DMS 273 (cell line): ENCODE measurements around the gene SLC39A9.
"Not testable (repeated sequence)": the region's sequence is repeated elsewhere in the genome, so short reads cannot be mapped to it uniquely, and the experiment has no call there.

Experiments
- DNase-seq: peaks from one replicate; lab custom pipeline; 2025; ENCODE audit not compliant: unreplicated experiment; lab: John Stamatoyannopoulos, UW

The SLC39A9 gene

DNA sequence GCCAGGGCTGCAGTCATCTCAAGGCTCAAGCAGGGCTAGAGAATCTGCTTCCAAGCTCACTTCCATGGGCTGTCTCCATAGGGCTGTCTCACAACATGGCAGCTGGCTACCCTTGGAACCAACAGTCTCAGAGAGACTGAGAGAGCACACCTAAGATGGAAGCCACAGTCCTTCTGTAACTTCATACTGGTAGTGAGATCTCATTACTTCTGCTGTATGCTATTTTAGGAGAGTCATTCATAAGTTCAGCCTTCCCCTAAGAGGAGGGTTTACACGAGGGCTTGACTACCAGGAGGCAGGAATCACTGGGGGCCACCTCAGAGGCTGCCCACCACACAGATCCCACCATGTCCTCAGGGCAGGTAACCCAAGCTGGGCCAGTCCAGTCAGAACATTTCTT, 30.1 kb upstream of the SLC39A9 start:
- DNase-seq: no peak

- no peak for DNase-seq
Observed at GRCh38 chr14:69370061-69370460, 28.4 kb upstream of the SLC39A9 start.

DNA sequence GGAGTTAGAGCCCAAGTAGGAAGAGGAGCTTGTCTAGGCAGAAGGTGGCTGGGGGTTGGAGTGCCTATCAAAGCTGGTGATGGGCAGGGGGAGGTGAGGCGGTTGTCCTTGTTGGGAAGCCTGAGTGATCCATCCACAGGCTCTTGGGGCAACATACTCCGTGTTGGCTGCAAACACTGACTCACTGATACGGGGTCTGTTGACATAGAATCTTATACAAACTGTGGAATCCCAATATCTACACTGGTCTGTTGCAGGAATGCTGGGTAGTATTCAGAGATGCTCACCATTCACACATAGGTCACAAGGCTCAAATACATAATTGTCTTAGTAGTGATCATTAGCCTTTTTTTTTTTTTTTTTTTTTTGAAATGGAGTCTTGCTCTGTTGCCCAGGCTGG, 26.3 kb upstream of the SLC39A9 start:
- DNase-seq: no peak

DNA sequence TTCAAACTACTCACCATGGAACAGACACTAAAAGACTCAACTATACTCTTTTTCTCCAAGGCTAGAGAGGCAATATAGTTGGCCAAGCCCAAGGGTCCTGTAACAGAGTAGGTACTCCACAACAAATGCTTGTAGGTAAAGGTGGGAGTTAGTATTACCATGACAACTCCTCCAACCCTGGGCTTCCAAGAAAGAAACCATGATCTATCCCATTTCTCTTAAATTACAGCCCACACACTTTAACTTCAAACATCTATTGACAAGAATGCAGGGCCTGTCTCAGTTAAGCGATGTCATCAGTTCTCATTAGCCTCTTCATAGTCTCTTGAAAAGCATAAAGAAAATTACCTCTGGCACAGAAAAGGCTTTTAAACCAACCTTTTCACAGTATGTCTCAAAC, 25.4 kb upstream of the SLC39A9 start:
- no peak for DNase-seq

- DNase-seq: no peak
Observed at GRCh38 chr14:69374235-69374634, 24.3 kb upstream of the SLC39A9 start.

GRCh38 chr14:69375182-69375581, 23.3 kb upstream of the SLC39A9 start:
- DNase-seq: no peak

- DNase-seq: no peak
Observed at GRCh38 chr14:69375722-69376121, 22.8 kb upstream of the SLC39A9 start.

GRCh38 chr14:69376439-69376838, 22.1 kb upstream of the SLC39A9 start:
- DNase-seq: no peak

DNA sequence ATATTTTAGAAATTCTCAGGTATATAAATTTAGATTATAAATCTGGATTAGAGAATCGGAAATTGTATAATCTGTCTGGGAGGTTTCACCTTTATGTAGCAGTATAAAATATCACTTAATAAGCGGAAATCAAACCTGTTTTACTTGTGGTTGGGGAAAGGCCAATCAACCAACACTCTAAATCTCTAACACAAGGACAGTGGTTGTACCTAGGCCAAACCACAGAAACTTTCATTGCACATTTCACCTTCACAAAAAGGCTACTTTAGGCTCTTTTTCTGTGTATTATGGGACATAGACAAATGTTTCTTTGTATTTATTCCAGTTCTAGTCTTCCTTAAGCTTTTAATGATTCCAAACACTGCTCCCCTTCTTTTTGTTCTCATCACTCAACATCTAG, 20.2 kb upstream of the SLC39A9 start:
- no peak for DNase-seq

GRCh38 chr14:69387311-69387710, 11.2 kb upstream of the SLC39A9 start:
- no peak for DNase-seq

GRCh38 chr14:69391400-69391799, 7.1 kb upstream of the SLC39A9 start:
- DNase-seq: not testable (repeated sequence)

DNA sequence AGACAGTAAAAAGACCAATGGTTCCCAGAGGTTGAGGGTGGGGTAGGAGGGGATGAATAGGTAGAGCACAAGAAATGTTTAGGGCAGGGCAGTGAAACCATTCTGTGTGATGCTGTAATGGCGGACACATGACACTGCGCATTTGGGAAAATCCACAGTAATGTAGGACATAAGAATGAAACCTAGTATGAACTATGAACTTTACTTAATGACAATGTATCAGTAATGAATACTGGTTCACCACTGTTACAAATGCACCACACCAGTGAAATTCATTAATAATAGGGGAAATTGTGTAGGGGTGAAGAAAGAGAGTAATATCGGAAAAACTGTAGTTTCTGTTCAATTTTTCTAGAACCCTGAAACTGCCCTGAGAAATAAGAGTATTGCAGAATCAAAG, 6.0 kb upstream of the SLC39A9 start:
- no peak for DNase-seq

GRCh38 chr14:69395929-69396328, 2.6 kb upstream of the SLC39A9 start:
- DNase-seq: no peak

- DNase-seq: peak; percentile 83
Observed at GRCh38 chr14:69398818-69399210, 322 bp downstream of the SLC39A9 start.

- DNase-seq: no peak
Observed at GRCh38 chr14:69399750-69400149, 1.3 kb downstream of the SLC39A9 start.

GRCh38 chr14:69400154-69400553, 1.7 kb downstream of the SLC39A9 start:
- DNase-seq: no peak

DNA sequence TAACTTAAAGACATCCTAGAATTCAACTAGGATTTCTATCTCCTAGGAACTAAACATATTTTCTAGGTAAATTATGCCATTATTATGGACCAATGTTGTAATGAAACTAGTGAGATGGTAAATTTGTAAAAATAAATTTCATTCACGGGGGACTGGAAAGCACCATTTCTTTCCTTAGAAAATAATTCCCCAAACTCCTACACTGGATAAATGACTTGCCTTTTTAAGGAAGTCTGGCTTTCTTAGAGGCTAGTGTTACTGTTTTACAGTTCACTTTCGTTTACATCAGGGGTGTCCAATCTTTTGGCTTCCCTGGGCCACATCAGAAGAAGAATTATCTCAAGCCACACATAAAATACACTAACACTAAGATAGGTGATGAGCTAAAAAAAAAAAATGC, 3.3 kb downstream of the SLC39A9 start:
- DNase-seq: no peak

DNA sequence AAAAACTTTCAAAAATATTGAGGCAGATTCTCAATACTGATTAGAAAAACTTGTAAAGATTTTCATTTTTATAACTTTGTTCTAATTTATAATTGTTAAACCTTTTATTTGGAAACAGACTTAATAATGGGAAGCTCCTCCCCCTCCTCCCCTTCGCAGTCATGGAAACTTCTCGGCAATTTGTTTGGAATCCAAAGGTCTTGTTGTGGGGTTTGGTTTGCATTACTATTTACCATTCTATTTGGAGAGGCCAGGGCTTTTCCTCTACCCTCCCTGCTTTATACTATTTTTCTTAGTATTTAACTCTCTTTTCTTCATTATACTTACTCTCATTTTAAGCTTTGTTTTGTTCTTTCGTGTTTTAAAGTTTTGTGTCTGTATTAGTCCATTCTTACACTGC, 6.0 kb downstream of the SLC39A9 start:
- no peak for DNase-seq

- no peak for DNase-seq
Observed at GRCh38 chr14:69404883-69405282, 6.4 kb downstream of the SLC39A9 start.

DNA sequence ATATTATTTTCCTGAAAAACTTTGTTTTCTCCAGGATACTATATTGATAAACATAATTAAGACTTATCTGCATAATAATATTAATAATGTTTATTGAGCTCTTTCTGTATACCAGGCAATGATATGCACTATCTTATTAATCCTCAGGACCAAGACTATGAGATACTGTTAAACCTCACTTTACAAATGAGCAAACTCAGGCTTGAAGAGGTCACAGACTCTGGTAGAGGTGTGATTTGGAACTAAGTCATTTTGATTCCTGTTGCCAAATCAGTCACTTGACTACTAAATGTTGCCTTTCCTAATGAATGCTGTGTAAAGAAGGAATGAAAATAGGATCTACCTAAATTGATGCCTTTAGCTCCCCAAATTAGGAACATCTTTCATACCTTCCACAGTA, 7.3 kb downstream of the SLC39A9 start:
- DNase-seq: no peak

DNA sequence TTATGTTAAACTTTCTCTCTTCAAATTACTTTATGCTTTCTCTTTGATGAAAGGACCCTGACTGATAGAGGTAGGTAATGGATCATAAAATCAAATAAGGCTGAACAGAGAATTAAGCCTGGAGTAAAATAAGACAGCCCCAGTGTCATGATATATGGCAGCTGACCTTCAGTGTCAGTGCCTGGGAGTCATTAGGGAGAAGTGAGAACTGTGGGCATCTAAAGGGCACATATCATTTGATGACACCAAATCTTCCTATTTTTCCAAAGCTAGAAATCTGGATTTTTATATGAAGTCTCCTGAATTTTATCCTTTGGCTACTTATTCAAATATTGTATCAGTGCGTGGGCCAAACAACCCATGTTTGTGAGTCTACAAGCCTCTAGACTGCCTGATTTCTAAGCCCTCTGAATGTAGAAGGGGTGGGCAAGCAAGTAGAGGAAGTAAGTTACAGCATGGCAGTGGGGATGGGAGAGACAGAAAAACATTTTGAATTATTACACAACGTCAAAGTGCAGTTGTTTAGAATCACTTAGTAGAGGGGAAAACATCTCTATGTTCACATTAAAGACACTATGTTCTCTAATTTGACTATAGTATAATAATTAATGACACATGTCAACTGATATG, 10.0 kb downstream of the SLC39A9 start:
- DNase-seq: no peak

GRCh38 chr14:69413483-69413882, 15.0 kb downstream of the SLC39A9 start:
- no peak for DNase-seq

GRCh38 chr14:69416087-69416486, 17.6 kb downstream of the SLC39A9 start:
- not testable (repeated sequence) for DNase-seq

GRCh38 chr14:69423279-69423678, 24.8 kb downstream of the SLC39A9 start:
- DNase-seq: no peak
